SK-N-SH treated with all-trans-retinoic acid at 6 μM for 48 hours (cell line): ENCODE data around the gene PCLO.

Experiments
- ATAC-seq: fragments of 200-7000 bp; cut with Tn5 transposase; 3 replicates; pipeline ENCODE4 v1.9.1; 2020; ENCODE audit warnings: mild to moderate bottlenecking, moderate library complexity
- BACH2 ChIP-seq: fragments of 250-450 bp; sonication (Bioruptor Pico); IDR thresholded peaks from 2 replicates; pipeline ENCODE4 v1.9.0; 2021; ENCODE audit warnings: mild to moderate bottlenecking, borderline replicate concordance
- CSDC2 ChIP-seq: fragments of 250-450 bp; sonication (Bioruptor Pico); IDR thresholded peaks from 2 replicates; pipeline ENCODE4 v1.5.0; 2020; ENCODE audit warnings: mild to moderate bottlenecking, moderate library complexity
- ESRRG ChIP-seq: fragments of 250-450 bp; sonication (Bioruptor Pico); IDR thresholded peaks from 2 replicates; pipeline ENCODE4 v1.6.1; 2021; ENCODE audit warnings: mild to moderate bottlenecking
- GLIS3 ChIP-seq: fragments of 250-450 bp; sonication (Bioruptor Pico); IDR thresholded peaks from 2 replicates; pipeline ENCODE4 v1.5.0; 2020; ENCODE audit warnings: mild to moderate bottlenecking, moderate library complexity
- ISL1 ChIP-seq: fragments of 250-450 bp; sonication (Bioruptor Pico); IDR thresholded peaks from 2 replicates; pipeline ENCODE4 v2.1.2; 2022; ENCODE audit warnings: mild to moderate bottlenecking, moderate library complexity
- PPARA ChIP-seq: fragments of 250-450 bp; sonication (Bioruptor Pico); IDR thresholded peaks from 2 replicates; pipeline ENCODE4 v1.5.0; 2020; ENCODE audit warnings: mild to moderate bottlenecking, borderline replicate concordance
- RARB ChIP-seq: fragments of 250-450 bp; sonication (Bioruptor Pico); IDR thresholded peaks from 2 replicates; pipeline ENCODE4 v1.8.0; 2021; ENCODE audit warnings: mild to moderate bottlenecking, moderate library complexity
- SNAI2 ChIP-seq: fragments of 250-450 bp; sonication (Bioruptor Pico); IDR thresholded peaks from 2 replicates; pipeline ENCODE4 v1.5.0; 2020; ENCODE audit warnings: mild to moderate bottlenecking, moderate library complexity
- TOX ChIP-seq: fragments of 250-450 bp; sonication (Bioruptor Pico); IDR thresholded peaks from 2 replicates; pipeline ENCODE4 v1.8.0; 2021; ENCODE audit warnings: mild to moderate bottlenecking, moderate library complexity, borderline replicate concordance
- ZC3H10 ChIP-seq: fragments of 250-450 bp; sonication (Bioruptor Pico); IDR thresholded peaks from 2 replicates; pipeline ENCODE4 v1.5.1; 2021; ENCODE audit warnings: mild to moderate bottlenecking, moderate library complexity
- ZFP3 ChIP-seq: fragments of 250-450 bp; sonication (Bioruptor Pico); IDR thresholded peaks from 2 replicates; pipeline ENCODE4 v1.5.0; 2020; ENCODE audit warnings: mild to moderate bottlenecking, moderate library complexity
- ZFP30 ChIP-seq: fragments of 450-650 bp; formaldehyde crosslinking; IDR thresholded peaks from 2 replicates; pipeline ENCODE4 v1.5.0; 2022; ENCODE audit warnings: mild to moderate bottlenecking, moderate library complexity
- ZNF8 ChIP-seq: fragments of 450-650 bp; formaldehyde crosslinking; IDR thresholded peaks from 2 replicates; pipeline ENCODE4 v1.5.0; 2020; ENCODE audit warnings: mild to moderate bottlenecking, moderate library complexity
- TF ChIP-seq, protein P1 (sequence below): fragments of 250-450 bp; sonication (Bioruptor Pico); IDR thresholded peaks from 2 replicates; pipeline ENCODE4 v1.5.0; 2020; ENCODE audit warnings: mild to moderate bottlenecking, moderate library complexity
- TF ChIP-seq, protein P2 (sequence below): fragments of 250-450 bp; sonication (Bioruptor Pico); IDR thresholded peaks from 2 replicates; pipeline ENCODE4 v1.8.0; 2021; ENCODE audit warnings: low read depth, mild to moderate bottlenecking, moderate library complexity, borderline replicate concordance
- TF ChIP-seq, protein P3 (sequence below): fragments of 250-450 bp; sonication (Bioruptor Pico); IDR thresholded peaks from 2 replicates; pipeline ENCODE4 v1.5.1; 2021; ENCODE audit warnings: mild to moderate bottlenecking, moderate library complexity
- TF ChIP-seq, protein P4 (sequence below): fragments of 250-450 bp; sonication (Bioruptor Pico); IDR thresholded peaks from 2 replicates; pipeline ENCODE4 v1.8.0; 2020; ENCODE audit warnings: mild to moderate bottlenecking, moderate library complexity, borderline replicate concordance

Gene PCLO, protein sequence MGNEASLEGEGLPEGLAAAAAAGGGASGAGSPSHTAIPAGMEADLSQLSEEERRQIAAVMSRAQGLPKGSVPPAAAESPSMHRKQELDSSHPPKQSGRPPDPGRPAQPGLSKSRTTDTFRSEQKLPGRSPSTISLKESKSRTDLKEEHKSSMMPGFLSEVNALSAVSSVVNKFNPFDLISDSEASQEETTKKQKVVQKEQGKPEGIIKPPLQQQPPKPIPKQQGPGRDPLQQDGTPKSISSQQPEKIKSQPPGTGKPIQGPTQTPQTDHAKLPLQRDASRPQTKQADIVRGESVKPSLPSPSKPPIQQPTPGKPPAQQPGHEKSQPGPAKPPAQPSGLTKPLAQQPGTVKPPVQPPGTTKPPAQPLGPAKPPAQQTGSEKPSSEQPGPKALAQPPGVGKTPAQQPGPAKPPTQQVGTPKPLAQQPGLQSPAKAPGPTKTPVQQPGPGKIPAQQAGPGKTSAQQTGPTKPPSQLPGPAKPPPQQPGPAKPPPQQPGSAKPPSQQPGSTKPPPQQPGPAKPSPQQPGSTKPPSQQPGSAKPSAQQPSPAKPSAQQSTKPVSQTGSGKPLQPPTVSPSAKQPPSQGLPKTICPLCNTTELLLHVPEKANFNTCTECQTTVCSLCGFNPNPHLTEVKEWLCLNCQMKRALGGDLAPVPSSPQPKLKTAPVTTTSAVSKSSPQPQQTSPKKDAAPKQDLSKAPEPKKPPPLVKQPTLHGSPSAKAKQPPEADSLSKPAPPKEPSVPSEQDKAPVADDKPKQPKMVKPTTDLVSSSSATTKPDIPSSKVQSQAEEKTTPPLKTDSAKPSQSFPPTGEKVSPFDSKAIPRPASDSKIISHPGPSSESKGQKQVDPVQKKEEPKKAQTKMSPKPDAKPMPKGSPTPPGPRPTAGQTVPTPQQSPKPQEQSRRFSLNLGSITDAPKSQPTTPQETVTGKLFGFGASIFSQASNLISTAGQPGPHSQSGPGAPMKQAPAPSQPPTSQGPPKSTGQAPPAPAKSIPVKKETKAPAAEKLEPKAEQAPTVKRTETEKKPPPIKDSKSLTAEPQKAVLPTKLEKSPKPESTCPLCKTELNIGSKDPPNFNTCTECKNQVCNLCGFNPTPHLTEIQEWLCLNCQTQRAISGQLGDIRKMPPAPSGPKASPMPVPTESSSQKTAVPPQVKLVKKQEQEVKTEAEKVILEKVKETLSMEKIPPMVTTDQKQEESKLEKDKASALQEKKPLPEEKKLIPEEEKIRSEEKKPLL (N-terminal part only)

DNA sequence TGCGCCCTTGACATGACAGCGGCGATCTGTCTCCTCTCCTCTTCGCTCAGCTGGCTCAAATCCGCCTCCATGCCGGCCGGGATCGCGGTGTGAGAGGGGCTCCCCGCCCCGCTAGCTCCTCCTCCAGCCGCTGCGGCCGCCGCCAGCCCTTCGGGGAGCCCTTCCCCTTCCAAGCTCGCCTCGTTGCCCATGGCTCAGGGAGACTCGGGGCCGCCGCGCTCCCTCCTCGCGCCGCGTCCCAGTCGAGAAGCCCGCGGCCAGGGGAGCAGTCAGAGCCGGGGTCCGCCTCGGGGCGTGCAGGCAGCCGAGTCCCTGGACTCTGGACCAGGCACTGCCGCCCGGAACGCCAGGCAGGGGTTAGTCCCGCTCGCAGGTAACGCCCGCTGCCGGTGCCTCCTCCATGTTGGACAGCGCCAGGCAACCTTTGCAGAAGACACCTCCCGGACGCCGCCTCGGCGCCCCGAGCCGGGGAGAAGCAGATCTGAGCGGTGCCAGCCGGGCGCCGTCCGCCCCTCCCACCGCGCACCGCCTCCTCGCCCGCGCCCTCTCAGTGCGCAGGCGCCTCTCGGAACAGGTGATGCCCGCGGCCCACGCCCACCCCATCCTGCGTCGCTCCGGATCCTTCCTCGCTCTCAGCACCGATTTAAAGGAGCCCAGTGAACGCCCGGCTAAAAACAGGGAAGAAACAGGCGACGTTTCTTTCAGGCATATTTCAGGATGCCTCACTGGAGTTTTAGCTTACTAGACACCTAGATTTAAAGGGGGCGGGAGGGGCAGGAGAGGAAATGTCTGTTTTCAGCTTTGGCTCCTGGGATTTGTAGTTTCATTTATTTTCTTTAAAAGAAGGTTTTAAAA, at the start of gene PCLO:
Gene PCLO (minus strand): TSS at position 483 of the 855 bp plus-strand sequence. CDS start 292 bp downstream, at position 191.
- ATAC-seq = peak; percentile 96
- TF ChIP-seq GLIS3 (CRISPR knock-in tag) = peak; percentile 89; the same call in 1 of the 2 replicates
- TF ChIP-seq ZFP30 = no peak; the same call in 1 of the 2 replicates
- TF ChIP-seq, protein P1, sequence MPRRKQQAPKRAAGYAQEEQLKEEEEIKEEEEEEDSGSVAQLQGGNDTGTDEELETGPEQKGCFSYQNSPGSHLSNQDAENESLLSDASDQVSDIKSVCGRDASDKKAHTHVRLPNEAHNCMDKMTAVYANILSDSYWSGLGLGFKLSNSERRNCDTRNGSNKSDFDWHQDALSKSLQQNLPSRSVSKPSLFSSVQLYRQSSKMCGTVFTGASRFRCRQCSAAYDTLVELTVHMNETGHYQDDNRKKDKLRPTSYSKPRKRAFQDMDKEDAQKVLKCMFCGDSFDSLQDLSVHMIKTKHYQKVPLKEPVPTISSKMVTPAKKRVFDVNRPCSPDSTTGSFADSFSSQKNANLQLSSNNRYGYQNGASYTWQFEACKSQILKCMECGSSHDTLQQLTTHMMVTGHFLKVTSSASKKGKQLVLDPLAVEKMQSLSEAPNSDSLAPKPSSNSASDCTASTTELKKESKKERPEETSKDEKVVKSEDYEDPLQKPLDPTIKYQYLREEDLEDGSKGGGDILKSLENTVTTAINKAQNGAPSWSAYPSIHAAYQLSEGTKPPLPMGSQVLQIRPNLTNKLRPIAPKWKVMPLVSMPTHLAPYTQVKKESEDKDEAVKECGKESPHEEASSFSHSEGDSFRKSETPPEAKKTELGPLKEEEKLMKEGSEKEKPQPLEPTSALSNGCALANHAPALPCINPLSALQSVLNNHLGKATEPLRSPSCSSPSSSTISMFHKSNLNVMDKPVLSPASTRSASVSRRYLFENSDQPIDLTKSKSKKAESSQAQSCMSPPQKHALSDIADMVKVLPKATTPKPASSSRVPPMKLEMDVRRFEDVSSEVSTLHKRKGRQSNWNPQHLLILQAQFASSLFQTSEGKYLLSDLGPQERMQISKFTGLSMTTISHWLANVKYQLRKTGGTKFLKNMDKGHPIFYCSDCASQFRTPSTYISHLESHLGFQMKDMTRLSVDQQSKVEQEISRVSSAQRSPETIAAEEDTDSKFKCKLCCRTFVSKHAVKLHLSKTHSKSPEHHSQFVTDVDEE (CRISPR knock-in tag) = 0 out of 2 replicates have a peak, but pooled peaks have one; percentile 22
- no peak for TF ChIP-seq BACH2
- TF ChIP-seq, protein P2, sequence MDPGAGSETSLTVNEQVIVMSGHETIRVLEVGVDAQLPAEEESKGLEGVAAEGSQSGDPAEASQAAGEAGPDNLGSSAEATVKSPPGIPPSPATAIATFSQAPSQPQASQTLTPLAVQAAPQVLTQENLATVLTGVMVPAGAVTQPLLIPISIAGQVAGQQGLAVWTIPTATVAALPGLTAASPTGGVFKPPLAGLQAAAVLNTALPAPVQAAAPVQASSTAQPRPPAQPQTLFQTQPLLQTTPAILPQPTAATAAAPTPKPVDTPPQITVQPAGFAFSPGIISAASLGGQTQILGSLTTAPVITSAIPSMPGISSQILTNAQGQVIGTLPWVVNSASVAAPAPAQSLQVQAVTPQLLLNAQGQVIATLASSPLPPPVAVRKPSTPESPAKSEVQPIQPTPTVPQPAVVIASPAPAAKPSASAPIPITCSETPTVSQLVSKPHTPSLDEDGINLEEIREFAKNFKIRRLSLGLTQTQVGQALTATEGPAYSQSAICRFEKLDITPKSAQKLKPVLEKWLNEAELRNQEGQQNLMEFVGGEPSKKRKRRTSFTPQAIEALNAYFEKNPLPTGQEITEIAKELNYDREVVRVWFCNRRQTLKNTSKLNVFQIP (CRISPR knock-in tag) = no peak
- peak; percentile 20; the same call in 1 of the 2 replicates for TF ChIP-seq CSDC2 (CRISPR knock-in tag)
- no peak for TF ChIP-seq ESRRG (CRISPR knock-in tag)
- TF ChIP-seq PPARA = no peak
- no peak for TF ChIP-seq RARB
- TF ChIP-seq ZFP3 (CRISPR knock-in tag) = peak; percentile 83

DNA sequence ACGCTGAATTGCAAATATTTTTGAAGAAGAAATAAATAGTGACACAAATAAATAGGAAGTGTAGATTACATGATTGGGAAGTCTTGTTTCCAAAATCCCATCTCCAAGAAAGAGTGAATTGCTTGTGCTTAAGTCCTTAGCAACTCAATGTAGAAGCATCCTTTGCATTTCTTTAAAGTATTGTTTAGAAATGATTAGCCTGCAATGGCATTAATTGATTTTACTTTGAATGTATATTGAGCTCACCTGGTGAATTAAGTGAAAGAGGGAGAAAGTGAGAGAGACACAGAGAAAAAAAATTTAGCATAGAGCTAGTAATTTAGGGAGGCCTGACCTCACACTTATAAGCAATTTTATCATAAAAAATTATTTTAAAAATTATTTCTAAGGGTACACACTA, 49.0 kb upstream of the PCLO start:
- no peak for ATAC-seq

DNA sequence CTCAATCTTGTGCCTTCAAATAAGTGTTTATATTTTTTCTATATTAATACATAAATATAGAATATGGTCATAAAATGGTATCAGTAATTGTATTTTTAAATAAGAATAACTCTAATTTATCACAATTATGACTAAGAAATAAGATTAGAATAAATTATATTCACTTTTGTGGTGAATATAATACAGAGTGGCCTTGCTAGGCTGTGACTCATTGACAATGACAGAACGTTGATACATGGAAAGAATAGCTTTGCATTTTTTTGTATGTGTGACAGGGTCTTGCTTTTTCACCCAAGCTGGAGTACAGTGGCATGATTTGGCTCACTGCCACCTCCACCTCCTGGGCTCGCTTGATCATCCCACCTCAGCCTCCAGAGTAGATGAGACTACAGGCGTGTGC, 47.8 kb upstream of the PCLO start:
- ATAC-seq = no peak
- TF ChIP-seq ISL1 (CRISPR knock-in tag) = peak; percentile 59
- TF ChIP-seq ZNF8 (CRISPR knock-in tag) = peak; percentile 27; the same call in 1 of the 2 replicates
- TF ChIP-seq ZC3H10 (CRISPR knock-in tag) = peak; percentile 75; the same call in 1 of the 2 replicates
- TF ChIP-seq TOX = peak; percentile 12; the same call in 1 of the 2 replicates
- TF ChIP-seq, protein P3, sequence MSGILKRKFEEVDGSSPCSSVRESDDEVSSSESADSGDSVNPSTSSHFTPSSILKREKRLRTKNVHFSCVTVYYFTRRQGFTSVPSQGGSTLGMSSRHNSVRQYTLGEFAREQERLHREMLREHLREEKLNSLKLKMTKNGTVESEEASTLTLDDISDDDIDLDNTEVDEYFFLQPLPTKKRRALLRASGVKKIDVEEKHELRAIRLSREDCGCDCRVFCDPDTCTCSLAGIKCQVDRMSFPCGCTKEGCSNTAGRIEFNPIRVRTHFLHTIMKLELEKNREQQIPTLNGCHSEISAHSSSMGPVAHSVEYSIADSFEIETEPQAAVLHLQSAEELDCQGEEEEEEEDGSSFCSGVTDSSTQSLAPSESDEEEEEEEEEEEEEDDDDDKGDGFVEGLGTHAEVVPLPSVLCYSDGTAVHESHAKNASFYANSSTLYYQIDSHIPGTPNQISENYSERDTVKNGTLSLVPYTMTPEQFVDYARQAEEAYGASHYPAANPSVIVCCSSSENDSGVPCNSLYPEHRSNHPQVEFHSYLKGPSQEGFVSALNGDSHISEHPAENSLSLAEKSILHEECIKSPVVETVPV (CRISPR knock-in tag) = no peak
- TF ChIP-seq, protein P4, sequence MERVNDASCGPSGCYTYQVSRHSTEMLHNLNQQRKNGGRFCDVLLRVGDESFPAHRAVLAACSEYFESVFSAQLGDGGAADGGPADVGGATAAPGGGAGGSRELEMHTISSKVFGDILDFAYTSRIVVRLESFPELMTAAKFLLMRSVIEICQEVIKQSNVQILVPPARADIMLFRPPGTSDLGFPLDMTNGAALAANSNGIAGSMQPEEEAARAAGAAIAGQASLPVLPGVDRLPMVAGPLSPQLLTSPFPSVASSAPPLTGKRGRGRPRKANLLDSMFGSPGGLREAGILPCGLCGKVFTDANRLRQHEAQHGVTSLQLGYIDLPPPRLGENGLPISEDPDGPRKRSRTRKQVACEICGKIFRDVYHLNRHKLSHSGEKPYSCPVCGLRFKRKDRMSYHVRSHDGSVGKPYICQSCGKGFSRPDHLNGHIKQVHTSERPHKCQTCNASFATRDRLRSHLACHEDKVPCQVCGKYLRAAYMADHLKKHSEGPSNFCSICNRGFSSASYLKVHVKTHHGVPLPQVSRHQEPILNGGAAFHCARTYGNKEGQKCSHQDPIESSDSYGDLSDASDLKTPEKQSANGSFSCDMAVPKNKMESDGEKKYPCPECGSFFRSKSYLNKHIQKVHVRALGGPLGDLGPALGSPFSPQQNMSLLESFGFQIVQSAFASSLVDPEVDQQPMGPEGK (CRISPR knock-in tag) = peak; percentile 52; the same call in 1 of the 2 replicates
- no peak for TF ChIP-seq SNAI2 (CRISPR knock-in tag)

More for the DNA sequence above, 49.0 kb upstream of the PCLO start:
- TF ChIP-seq ZFP30 (no peak), PPARA (no peak)
